ENCODE measurements around the gene LRRN2. TPM values are rescaled to one million over a fixed set of nuclear protein-coding genes. Genes with fewer than 3 reads are reported as not detected.

LRRN2 gene
- 1 to 10 TPM in 3 of 5 donors, under 1 TPM in 2; 0.43 to 4.1 (median 1.3) TPM for total RNA-seq
- polyA plus RNA-seq: under 1 TPM in 1 of 3 donors, not detected in 2; 0.80 TPM
- long read RNA-seq, donor 1, full-length matches to known transcripts: 3 of 3 reads
- long read RNA-seq, donor 1, partial matches to known transcripts: 0 of 3 reads
- long read RNA-seq, donor 1, other reads (novel, unspliced or antisense): 0 of 3 reads
- long read RNA-seq, donor 2, full-length matches to known transcripts: 4 of 4 reads
- long read RNA-seq, donor 2, partial matches to known transcripts: 0 of 4 reads
- long read RNA-seq, donor 2, other reads (novel, unspliced or antisense): 0 of 4 reads
- long read RNA-seq, donor 3: 0 reads
- long read RNA-seq, donor 4, full-length matches to known transcripts: 1 of 1 reads
- long read RNA-seq, donor 4, partial matches to known transcripts: 0 of 1 reads
- long read RNA-seq, donor 4, other reads (novel, unspliced or antisense): 0 of 1 reads
- long read RNA-seq, donor 5, full-length matches to known transcripts: 3 of 3 reads
- long read RNA-seq, donor 5, partial matches to known transcripts: 0 of 3 reads
- long read RNA-seq, donor 5, other reads (novel, unspliced or antisense): 0 of 3 reads
- long read RNA-seq, donor 6: 0 reads
- long read RNA-seq, donor 7, full-length matches to known transcripts: 9 of 9 reads
- long read RNA-seq, donor 7, partial matches to known transcripts: 0 of 9 reads
- long read RNA-seq, donor 7, other reads (novel, unspliced or antisense): 0 of 9 reads
- long read RNA-seq, donor 8: 0 reads
- long read RNA-seq, donor 9, full-length matches to known transcripts: 2 of 2 reads
- long read RNA-seq, donor 9, partial matches to known transcripts: 0 of 2 reads
- long read RNA-seq, donor 9, other reads (novel, unspliced or antisense): 0 of 2 reads
- long read RNA-seq, donor 10, full-length matches to known transcripts: 1 of 1 reads
- long read RNA-seq, donor 10, partial matches to known transcripts: 0 of 1 reads
- long read RNA-seq, donor 10, other reads (novel, unspliced or antisense): 0 of 1 reads

- DNase-seq: peak in 1 of 2 donors; percentile 55
- Histone ChIP-seq H3K4me3 (peak within 1 kb of the TSS; percentile 49 to 54 (median 52)), H3K27me3 (peaks cover 0 to 54% (median 28%) of the 10 kb centered on the region in 3 donors), H3K36me3 (no peaks in the 10 kb centered on the region), H3K27ac (peak within 1 kb of the TSS in 2 of 5 donors; percentile 6 to 64), H3K4me1 (peaks cover 14 to 26% (median 21%) of the 10 kb centered on the region in 4 donors), H3K9me3 (no peaks in the 10 kb centered on the region)
- no peak for TF ChIP-seq CTCF (IDR thresholded peaks at IDR 0.05)
- no peak for TF ChIP-seq EP300 (IDR thresholded peaks at IDR 0.05)
- TF ChIP-seq POLR2A (IDR thresholded peaks at IDR 0.05): no peak
- no peak for TF ChIP-seq POLR2AphosphoS5 (IDR thresholded peaks at IDR 0.05)
- WGBS, 5 donors: 1 to 9% (median 2%) methylated on average over 18 to 84 of the region's 84 CpGs
- intact Hi-C loops (cut with DNase I; ENCODE audit: low total_unique reads): no loop called here
Measured at GRCh38 chr1:204685236-204686006, at the start of gene LRRN2. Gene LRRN2 (minus strand): TSS chr1:204685738. CDS start chr1:204619992, 65,746 bp downstream.

GRCh38 chr1:204735042-204735441 is 49.5 kb upstream of the LRRN2 start:
- TF ChIP-seq CTCF (IDR thresholded peaks at IDR 0.05) (no peak), POLR2AphosphoS5 (IDR thresholded peaks at IDR 0.05) (no peak), EP300 (IDR thresholded peaks at IDR 0.05) (no peak), POLR2A (IDR thresholded peaks at IDR 0.05) (no peak)
- intact Hi-C loops (cut with DNase I; ENCODE audit: low total_unique reads): no loop called here
- Histone ChIP-seq H3K36me3 (no peaks in the 10 kb centered on the region), H3K27ac (no peak overlapping the region), H3K27me3 (peaks cover 0 to 34% (median 0%) of the 10 kb centered on the region in 3 donors), H3K9me3 (peaks cover 0 to 16% (median 15%) of the 10 kb centered on the region in 4 donors), H3K4me3 (no peak overlapping the region), H3K4me1 (no peaks in the 10 kb centered on the region)
- DNase-seq: no peak

GRCh38 chr1:204733869-204734596 is 48.5 kb upstream of the LRRN2 start:
- no peak for DNase-seq

More at GRCh38 chr1:204733869-204734596, 48.5 kb upstream of the LRRN2 start:
- H3K4me3 ChIP-seq: no peak overlapping the region
- no peaks in the 10 kb centered on the region for H3K4me1 ChIP-seq
- no peak overlapping the region for H3K27ac ChIP-seq
- WGBS, 5 donors: 66 to 78% (median 74%) methylated on average over 12 of the region's 12 CpGs
- no peak for TF ChIP-seq CTCF (IDR thresholded peaks at IDR 0.05)
- no peak for TF ChIP-seq POLR2AphosphoS5 (IDR thresholded peaks at IDR 0.05)
- no peak for TF ChIP-seq EP300 (IDR thresholded peaks at IDR 0.05)
- no peak for TF ChIP-seq POLR2A (IDR thresholded peaks at IDR 0.05)
- H3K27me3 ChIP-seq: peaks cover 0 to 37% (median 0%) of the 10 kb centered on the region in 3 donors
- H3K36me3 ChIP-seq: no peaks in the 10 kb centered on the region
- peaks cover 0 to 12% (median 10%) of the 10 kb centered on the region in 4 donors for H3K9me3 ChIP-seq
- intact Hi-C loops (cut with DNase I; ENCODE audit: low total_unique reads): no loop called here

Data from stomach (tissue), 19 donors.